ENCODE measurements around the gene TEX264.

DNA sequence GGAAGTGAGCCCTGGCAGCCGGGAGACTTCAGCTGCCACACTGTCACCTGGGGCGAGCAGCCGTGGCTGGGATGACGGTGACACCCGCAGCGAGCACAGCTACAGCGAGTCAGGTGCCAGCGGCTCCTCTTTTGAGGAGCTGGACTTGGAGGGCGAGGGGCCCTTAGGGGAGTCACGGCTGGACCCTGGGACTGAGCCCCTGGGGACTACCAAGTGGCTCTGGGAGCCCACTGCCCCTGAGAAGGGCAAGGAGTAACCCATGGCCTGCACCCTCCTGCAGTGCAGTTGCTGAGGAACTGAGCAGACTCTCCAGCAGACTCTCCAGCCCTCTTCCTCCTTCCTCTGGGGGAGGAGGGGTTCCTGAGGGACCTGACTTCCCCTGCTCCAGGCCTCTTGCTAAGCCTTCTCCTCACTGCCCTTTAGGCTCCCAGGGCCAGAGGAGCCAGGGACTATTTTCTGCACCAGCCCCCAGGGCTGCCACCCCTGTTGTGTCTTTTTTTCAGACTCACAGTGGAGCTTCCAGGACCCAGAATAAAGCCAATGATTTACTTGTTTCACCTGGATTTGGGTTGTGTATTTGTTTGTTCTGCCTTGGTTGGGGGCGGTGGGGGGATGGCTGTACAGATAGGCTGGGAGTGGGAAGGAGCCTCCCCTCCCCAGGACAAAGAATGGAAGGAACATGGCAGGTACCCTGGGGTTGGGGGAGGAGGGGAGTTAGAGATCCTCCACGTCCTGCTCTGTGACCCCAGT lies 32.9 kb downstream of the TEX264 start:
- TF ChIP-seq, protein P1, sequence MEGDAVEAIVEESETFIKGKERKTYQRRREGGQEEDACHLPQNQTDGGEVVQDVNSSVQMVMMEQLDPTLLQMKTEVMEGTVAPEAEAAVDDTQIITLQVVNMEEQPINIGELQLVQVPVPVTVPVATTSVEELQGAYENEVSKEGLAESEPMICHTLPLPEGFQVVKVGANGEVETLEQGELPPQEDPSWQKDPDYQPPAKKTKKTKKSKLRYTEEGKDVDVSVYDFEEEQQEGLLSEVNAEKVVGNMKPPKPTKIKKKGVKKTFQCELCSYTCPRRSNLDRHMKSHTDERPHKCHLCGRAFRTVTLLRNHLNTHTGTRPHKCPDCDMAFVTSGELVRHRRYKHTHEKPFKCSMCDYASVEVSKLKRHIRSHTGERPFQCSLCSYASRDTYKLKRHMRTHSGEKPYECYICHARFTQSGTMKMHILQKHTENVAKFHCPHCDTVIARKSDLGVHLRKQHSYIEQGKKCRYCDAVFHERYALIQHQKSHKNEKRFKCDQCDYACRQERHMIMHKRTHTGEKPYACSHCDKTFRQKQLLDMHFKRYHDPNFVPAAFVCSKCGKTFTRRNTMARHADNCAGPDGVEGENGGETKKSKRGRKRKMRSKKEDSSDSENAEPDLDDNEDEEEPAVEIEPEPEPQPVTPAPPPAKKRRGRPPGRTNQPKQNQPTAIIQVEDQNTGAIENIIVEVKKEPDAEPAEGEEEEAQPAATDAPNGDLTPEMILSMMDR (conservative IDR thresholded peaks at IDR 0.05): no peak
- TF ChIP-seq EZH2 (IDR thresholded peaks at IDR 0.05; ENCODE audit: low read depth): no peak

Measured in PC-9 (cell line).